CD1c-positive myeloid dendritic cell (primary cell): ENCODE measurements around the gene FRRS1.

Experiments used
- DNase-seq: peaks from one replicate; pipeline ENCODE4 v3.0.0-alpha.2; 2016; ENCODE audit errors: extremely low spot score

FRRS1 gene

GRCh38 chr1:99768104-99768503 lies 1.7 kb upstream of the FRRS1 start:
- DNase-seq: no peak

GRCh38 chr1:99764909-99765308 lies 1.5 kb downstream of the FRRS1 start:
- DNase-seq: no peak

GRCh38 chr1:99764439-99764838 lies 2.0 kb downstream of the FRRS1 start:
- DNase-seq: no peak

GRCh38 chr1:99763956-99764355 lies 2.5 kb downstream of the FRRS1 start:
- no peak for DNase-seq

GRCh38 chr1:99761774-99762173 lies 4.7 kb downstream of the FRRS1 start:
- DNase-seq: no peak

GRCh38 chr1:99759518-99760160 lies 6.8 kb downstream of the FRRS1 start:
- DNase-seq: no peak

- peak; percentile 22 for DNase-seq
Observed at GRCh38 chr1:99758686-99759517, 7.5 kb downstream of the FRRS1 start.

- no peak for DNase-seq
Observed at GRCh38 chr1:99758073-99758511, 8.3 kb downstream of the FRRS1 start.

GRCh38 chr1:99756598-99756997 lies 9.8 kb downstream of the FRRS1 start:
- no peak for DNase-seq

GRCh38 chr1:99755664-99756063 lies 10.8 kb downstream of the FRRS1 start:
- no peak for DNase-seq

- DNase-seq: no peak
Observed at GRCh38 chr1:99754697-99755096, 11.7 kb downstream of the FRRS1 start.

- no peak for DNase-seq
Observed at GRCh38 chr1:99754055-99754626, 12.3 kb downstream of the FRRS1 start.

GRCh38 chr1:99751877-99752504 lies 14.4 kb downstream of the FRRS1 start:
- DNase-seq: no peak

GRCh38 chr1:99749504-99750347 lies 16.7 kb downstream of the FRRS1 start:
- DNase-seq: no peak

GRCh38 chr1:99748419-99748818 lies 18.0 kb downstream of the FRRS1 start:
- no peak for DNase-seq

GRCh38 chr1:99745684-99746083 lies 20.8 kb downstream of the FRRS1 start:
- no peak for DNase-seq

- no peak for DNase-seq
Observed at GRCh38 chr1:99745061-99745460, 21.4 kb downstream of the FRRS1 start.

GRCh38 chr1:99740141-99740540 lies 26.3 kb downstream of the FRRS1 start:
- no peak for DNase-seq

GRCh38 chr1:99738858-99739465 lies 27.5 kb downstream of the FRRS1 start:
- DNase-seq: no peak

- DNase-seq: no peak
Observed at GRCh38 chr1:99737016-99737415, 29.4 kb downstream of the FRRS1 start.

GRCh38 chr1:99735852-99736251 lies 30.6 kb downstream of the FRRS1 start:
- no peak for DNase-seq
